Measurements from ENCODE around the gene PSMA4. TPM values are rescaled to one million over a fixed set of nuclear protein-coding genes. Genes with fewer than 3 reads are reported as not detected.
A peak's percentile ranks its signal among the peaks of the same experiment; 100 is the strongest.
"Not testable (repeated sequence)": the region's sequence is repeated elsewhere in the genome, so short reads cannot be mapped to it uniquely, and the experiment has no call there.

PSMA4 gene
- total RNA-seq, 4 donors from 2014 or later = 102 to 113 (median 106) TPM

DNA sequence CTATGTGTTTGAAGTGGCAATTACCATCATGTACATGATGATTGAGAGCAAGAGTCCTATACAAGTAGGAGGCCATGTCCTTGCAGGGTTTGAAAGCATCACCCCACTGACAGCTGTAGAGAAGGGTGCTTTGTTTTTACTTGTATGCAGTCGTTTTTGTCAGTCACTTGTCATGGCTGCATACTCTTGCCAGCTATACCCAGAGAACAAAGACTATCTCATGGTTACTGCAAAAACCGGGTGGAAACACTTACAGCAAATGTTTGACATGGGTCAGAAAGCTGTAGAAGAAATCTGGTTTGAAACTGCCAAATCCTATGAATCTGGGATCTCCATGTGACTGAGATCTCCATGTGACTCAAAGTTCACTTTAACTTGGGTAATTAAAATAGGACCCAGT lies 6.9 kb upstream of the PSMA4 start:
- H3K9me3 ChIP-seq = no peaks in the 10 kb centered on the region
- H3K36me3 ChIP-seq = peaks cover 2% of the 10 kb centered on the region
- no peak for TF ChIP-seq POLR2A (IDR thresholded peaks at IDR 0.05)
- no peak for TF ChIP-seq POLR2AphosphoS5 (IDR thresholded peaks at IDR 0.05)
- no peak for TF ChIP-seq EP300 (IDR thresholded peaks at IDR 0.05)
- TF ChIP-seq, protein P1, sequence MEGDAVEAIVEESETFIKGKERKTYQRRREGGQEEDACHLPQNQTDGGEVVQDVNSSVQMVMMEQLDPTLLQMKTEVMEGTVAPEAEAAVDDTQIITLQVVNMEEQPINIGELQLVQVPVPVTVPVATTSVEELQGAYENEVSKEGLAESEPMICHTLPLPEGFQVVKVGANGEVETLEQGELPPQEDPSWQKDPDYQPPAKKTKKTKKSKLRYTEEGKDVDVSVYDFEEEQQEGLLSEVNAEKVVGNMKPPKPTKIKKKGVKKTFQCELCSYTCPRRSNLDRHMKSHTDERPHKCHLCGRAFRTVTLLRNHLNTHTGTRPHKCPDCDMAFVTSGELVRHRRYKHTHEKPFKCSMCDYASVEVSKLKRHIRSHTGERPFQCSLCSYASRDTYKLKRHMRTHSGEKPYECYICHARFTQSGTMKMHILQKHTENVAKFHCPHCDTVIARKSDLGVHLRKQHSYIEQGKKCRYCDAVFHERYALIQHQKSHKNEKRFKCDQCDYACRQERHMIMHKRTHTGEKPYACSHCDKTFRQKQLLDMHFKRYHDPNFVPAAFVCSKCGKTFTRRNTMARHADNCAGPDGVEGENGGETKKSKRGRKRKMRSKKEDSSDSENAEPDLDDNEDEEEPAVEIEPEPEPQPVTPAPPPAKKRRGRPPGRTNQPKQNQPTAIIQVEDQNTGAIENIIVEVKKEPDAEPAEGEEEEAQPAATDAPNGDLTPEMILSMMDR (IDR thresholded peaks at IDR 0.05) = no peak
- no peak overlapping the region for H3K27ac ChIP-seq
- no peak for DNase-seq (ENCODE audit: low spot score in 2 of 2)
- no peak overlapping the region for H3K4me3 ChIP-seq
- H3K4me1 ChIP-seq = peaks cover 4% of the 10 kb centered on the region
- H3K27me3 ChIP-seq = no peaks in the 10 kb centered on the region
- WGBS = 59% methylated on average over 2 of the region's 2 CpGs

DNA sequence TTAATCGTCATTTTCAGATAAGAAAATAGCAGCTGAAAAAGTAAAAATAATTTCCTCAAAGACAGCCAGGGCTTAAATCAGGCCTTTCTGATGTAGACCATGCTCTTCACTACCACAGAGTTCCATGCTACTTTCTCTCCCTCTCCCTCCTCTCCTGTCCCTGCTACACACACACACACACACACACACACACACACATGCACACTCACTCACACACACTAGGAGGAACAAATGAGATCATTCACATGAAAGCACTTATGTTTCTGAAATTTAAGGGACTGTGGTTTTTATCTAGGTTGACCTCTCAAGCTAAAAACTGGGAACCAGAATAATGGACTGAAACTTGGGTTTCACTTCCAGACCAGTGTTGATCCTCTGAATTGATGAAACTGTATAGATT lies 4.1 kb upstream of the PSMA4 start:
- 87% methylated on average over 1 of the region's 1 CpG for WGBS
- Histone ChIP-seq H3K27me3 (no peaks in the 10 kb centered on the region), H3K4me3 (no peak overlapping the region), H3K36me3 (peaks cover 2% of the 10 kb centered on the region), H3K27ac (no peak overlapping the region), H3K4me1 (peaks cover 6% of the 10 kb centered on the region), H3K9me3 (no peaks in the 10 kb centered on the region)
- DNase-seq (ENCODE audit: low spot score in 2 of 2) = no peak
- TF ChIP-seq POLR2A (IDR thresholded peaks at IDR 0.05) = no peak
- TF ChIP-seq, protein P1 (IDR thresholded peaks at IDR 0.05) = no peak
- TF ChIP-seq POLR2AphosphoS5 (IDR thresholded peaks at IDR 0.05) = no peak

DNA sequence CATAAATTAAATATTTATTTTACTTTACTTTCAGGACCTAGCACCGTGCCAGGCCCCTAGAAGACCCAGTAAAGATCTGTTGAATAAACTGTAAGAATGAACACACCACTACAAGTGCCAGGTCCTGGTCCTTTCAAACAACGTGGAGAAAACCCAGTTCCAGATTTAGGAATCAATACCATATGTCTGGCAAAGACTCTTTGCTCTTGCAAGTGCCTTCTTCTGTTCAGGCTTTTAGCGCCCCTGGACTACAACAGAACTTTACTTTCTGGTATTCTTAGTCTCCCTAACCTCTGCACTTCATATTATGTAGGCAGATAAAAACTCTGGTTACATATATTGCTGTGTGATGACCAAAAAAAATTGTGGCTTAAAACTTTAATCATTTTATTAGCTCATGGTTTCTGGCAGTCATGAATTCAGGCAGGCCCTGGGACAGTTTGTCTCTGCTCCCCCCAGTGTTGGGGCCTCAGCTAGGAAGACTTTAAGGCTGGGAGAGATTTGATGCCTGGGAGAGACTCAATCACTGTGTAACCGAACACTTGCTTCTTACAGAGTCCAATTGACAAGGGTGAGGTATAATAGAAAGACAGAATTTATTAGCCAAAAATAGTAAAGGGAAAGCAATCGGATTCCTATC lies 2.9 kb upstream of the PSMA4 start:
- 63% methylated on average over 5 of the region's 5 CpGs for WGBS
- no peaks in the 10 kb centered on the region for H3K9me3 ChIP-seq
- peaks cover 2% of the 10 kb centered on the region for H3K36me3 ChIP-seq
- no peak for TF ChIP-seq EP300 (IDR thresholded peaks at IDR 0.05)
- no peak for TF ChIP-seq POLR2AphosphoS5 (IDR thresholded peaks at IDR 0.05)
- TF ChIP-seq POLR2A (IDR thresholded peaks at IDR 0.05) = no peak
- TF ChIP-seq, protein P1 (IDR thresholded peaks at IDR 0.05) = no peak
- H3K27ac ChIP-seq = no peak overlapping the region
- no peaks in the 10 kb centered on the region for H3K27me3 ChIP-seq
- peaks cover 18% of the 10 kb centered on the region for H3K4me1 ChIP-seq
- DNase-seq (ENCODE audit: low spot score in 2 of 2) = no peak
- no peak overlapping the region for H3K4me3 ChIP-seq

DNA sequence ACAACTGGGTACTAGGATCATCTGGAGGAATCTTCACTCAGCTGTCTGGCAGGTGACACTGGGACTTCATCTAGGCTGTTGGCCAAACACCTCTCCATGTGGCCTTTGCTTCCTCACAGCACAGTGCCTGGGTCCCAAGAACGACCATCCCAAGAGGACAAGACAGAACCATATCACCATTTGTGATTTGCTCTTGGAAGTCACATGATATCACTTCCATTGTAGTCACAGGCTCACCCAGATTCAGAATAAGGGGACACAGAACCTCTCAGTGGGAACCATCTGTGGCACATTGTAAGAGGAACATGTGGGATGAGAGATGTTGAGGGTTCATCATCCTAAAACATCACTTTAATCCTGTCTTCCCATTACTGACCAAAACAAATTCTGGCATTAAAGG lies 1.9 kb upstream of the PSMA4 start:
- DNase-seq (ENCODE audit: low spot score in 2 of 2) = no peak
- H3K9me3 ChIP-seq = no peaks in the 10 kb centered on the region
- H3K27me3 ChIP-seq = no peaks in the 10 kb centered on the region
- no peak overlapping the region for H3K27ac ChIP-seq
- H3K4me3 ChIP-seq = no peak overlapping the region
- 44% methylated on average over 1 of the region's 1 CpG for WGBS
- peaks cover 28% of the 10 kb centered on the region for H3K4me1 ChIP-seq
- TF ChIP-seq POLR2AphosphoS5 (IDR thresholded peaks at IDR 0.05) (no peak), EP300 (IDR thresholded peaks at IDR 0.05) (no peak), POLR2A (IDR thresholded peaks at IDR 0.05) (no peak)
- TF ChIP-seq, protein P1 (IDR thresholded peaks at IDR 0.05) = no peak
- peaks cover 8% of the 10 kb centered on the region for H3K36me3 ChIP-seq

DNA sequence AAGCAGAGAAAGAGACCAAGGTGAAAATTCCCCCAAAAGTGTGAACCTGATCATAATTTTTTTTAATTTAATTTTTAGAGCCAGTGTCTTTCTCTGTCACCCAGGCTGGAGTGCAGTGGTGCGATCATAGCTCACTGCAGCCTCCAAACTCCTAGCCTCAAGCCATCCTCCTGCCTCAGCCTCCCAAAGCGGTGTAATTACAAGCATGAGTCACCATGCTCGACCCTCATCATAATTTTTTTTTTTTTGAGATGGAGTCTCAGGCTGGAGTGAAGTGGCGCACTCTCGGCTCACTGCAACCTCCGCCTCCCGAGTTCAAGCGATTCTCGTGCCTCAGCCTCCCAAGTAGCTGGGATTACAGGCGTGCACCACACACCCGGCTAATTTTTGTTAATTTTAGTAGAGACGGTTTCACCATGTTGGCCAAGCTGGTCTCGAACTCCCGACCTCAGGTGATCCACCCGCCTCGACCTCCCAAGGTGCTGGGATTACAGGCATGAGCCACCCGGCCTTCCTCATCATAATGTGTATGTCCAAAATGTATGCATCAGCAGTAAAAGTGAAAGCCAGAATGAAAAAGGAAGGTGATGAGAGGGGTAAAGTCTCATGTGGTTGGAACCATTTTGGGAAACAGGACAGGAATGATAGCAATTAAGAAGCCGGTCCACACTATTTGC lies 642 bp upstream of the PSMA4 start:
- Histone ChIP-seq H3K36me3 (peaks cover 19% of the 10 kb centered on the region), H3K27ac (peak overlapping the region; percentile 96), H3K4me3 (peak overlapping the region; percentile 93), H3K4me1 (peaks cover 31% of the 10 kb centered on the region)
- not testable (repeated sequence) for H3K9me3 ChIP-seq; DNase-seq (ENCODE audit: low spot score in 2 of 2); H3K27me3 ChIP-seq
- 74% methylated on average over 18 of the region's 18 CpGs for WGBS

Data from suprapubic skin (tissue), 4 donors.